Left ventricle myocardium inferior (tissue), 1 donor: Measurements from ENCODE around the gene PTPRJ. TPM values are rescaled to one million over a fixed set of nuclear protein-coding genes. Genes with fewer than 3 reads are reported as not detected.

Experiments
- DNase-seq: peaks from one replicate; pipeline ENCODE4 v3.0.0-alpha.2; 2020
- H3K27ac ChIP-seq: fragments of 200-600 bp; replicated peaks from 2 replicates; pipeline ENCODE4 v1.8.0; 2021
- H3K27me3 ChIP-seq: fragments of 200-600 bp; 2 replicates; pipeline ENCODE4 v1.8.0; 2021; ENCODE audit warnings: low read depth
- H3K36me3 ChIP-seq: fragments of 200-600 bp; 2 replicates; pipeline ENCODE4 v1.8.0; 2021
- H3K4me1 ChIP-seq: fragments of 200-600 bp; 2 replicates; pipeline ENCODE4 v1.8.0; 2021
- H3K4me3 ChIP-seq: fragments of 200-600 bp; 2 replicates; pipeline ENCODE4 v1.8.0; 2021; ENCODE audit warnings: mild to moderate bottlenecking, moderate library complexity
- H3K9me3 ChIP-seq: fragments of 200-600 bp; replicated peaks from 2 replicates; pipeline ENCODE4 v1.8.0; 2021
- intact Hi-C: fragments of 100-400 bp; cut with micrococcal nuclease; formaldehyde crosslinking; loops from one replicate; pipeline ENCODE4 v1.11.0; 2022
- total RNA-seq: library from RNA; stranded (reverse); fragmentation: NEBNext Ultra II Directional; extraction: Animal tissue kit (Norgen Biotek cat#: 25700); gene quantifications from one replicate; pipeline ENCODE4 v1.2.1, GENCODE V29; 2021
- TF ChIP-seq, protein P1 (sequence below): fragments of 200-600 bp; IDR thresholded peaks from 2 replicates; pipeline ENCODE4 v1.8.0; 2021; ENCODE audit warnings: antibody characterized with exemption, mild to moderate bottlenecking, borderline replicate concordance
- donor health status: DM: no; HTN: yes; CAD: no; lungs with severe emphysema.

Gene PTPRJ
- total RNA-seq, 1 donor from 2014 or later, result 6.8 TPM

GRCh38 chr11:47977623-47978022 lies 2.7 kb upstream of the PTPRJ start:
- TF ChIP-seq, protein P1, sequence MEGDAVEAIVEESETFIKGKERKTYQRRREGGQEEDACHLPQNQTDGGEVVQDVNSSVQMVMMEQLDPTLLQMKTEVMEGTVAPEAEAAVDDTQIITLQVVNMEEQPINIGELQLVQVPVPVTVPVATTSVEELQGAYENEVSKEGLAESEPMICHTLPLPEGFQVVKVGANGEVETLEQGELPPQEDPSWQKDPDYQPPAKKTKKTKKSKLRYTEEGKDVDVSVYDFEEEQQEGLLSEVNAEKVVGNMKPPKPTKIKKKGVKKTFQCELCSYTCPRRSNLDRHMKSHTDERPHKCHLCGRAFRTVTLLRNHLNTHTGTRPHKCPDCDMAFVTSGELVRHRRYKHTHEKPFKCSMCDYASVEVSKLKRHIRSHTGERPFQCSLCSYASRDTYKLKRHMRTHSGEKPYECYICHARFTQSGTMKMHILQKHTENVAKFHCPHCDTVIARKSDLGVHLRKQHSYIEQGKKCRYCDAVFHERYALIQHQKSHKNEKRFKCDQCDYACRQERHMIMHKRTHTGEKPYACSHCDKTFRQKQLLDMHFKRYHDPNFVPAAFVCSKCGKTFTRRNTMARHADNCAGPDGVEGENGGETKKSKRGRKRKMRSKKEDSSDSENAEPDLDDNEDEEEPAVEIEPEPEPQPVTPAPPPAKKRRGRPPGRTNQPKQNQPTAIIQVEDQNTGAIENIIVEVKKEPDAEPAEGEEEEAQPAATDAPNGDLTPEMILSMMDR, result no peak
- DNase-seq, result no peak
- peaks cover 18% of the 10 kb centered on the region for H3K27me3 ChIP-seq
- H3K27ac ChIP-seq, result no peak overlapping the region
- H3K4me3 ChIP-seq, result no peak overlapping the region
- intact Hi-C loops, result no loop called here
- peaks cover 26% of the 10 kb centered on the region for H3K4me1 ChIP-seq
- H3K9me3 ChIP-seq, result no peaks in the 10 kb centered on the region
- no peaks in the 10 kb centered on the region for H3K36me3 ChIP-seq

GRCh38 chr11:47979378-47980087 lies 826 bp upstream of the PTPRJ start:
- H3K27ac ChIP-seq, result peak overlapping the region; percentile 69
- H3K4me1 ChIP-seq, result peaks cover 23% of the 10 kb centered on the region
- intact Hi-C loops, result no loop called here
- TF ChIP-seq, protein P1, result no peak
- DNase-seq, result no peak
- H3K9me3 ChIP-seq, result no peaks in the 10 kb centered on the region
- H3K36me3 ChIP-seq, result no peaks in the 10 kb centered on the region
- peak overlapping the region; percentile 91 for H3K4me3 ChIP-seq
- H3K27me3 ChIP-seq, result peaks cover 25% of the 10 kb centered on the region

- H3K4me1 ChIP-seq, result peaks cover 19% of the 10 kb centered on the region
- H3K9me3 ChIP-seq, result no peaks in the 10 kb centered on the region
- H3K27ac ChIP-seq, result peak overlapping the region; percentile 69
- TF ChIP-seq, protein P1, result peak; percentile 46
- peak; percentile 35 for DNase-seq
- peaks cover 25% of the 10 kb centered on the region for H3K27me3 ChIP-seq
- peak overlapping the region; percentile 91 for H3K4me3 ChIP-seq
- intact Hi-C loops, result no loop called here
- no peaks in the 10 kb centered on the region for H3K36me3 ChIP-seq
Measured at GRCh38 chr11:47980907-47981621, 705 bp downstream of the PTPRJ start.

DNA sequence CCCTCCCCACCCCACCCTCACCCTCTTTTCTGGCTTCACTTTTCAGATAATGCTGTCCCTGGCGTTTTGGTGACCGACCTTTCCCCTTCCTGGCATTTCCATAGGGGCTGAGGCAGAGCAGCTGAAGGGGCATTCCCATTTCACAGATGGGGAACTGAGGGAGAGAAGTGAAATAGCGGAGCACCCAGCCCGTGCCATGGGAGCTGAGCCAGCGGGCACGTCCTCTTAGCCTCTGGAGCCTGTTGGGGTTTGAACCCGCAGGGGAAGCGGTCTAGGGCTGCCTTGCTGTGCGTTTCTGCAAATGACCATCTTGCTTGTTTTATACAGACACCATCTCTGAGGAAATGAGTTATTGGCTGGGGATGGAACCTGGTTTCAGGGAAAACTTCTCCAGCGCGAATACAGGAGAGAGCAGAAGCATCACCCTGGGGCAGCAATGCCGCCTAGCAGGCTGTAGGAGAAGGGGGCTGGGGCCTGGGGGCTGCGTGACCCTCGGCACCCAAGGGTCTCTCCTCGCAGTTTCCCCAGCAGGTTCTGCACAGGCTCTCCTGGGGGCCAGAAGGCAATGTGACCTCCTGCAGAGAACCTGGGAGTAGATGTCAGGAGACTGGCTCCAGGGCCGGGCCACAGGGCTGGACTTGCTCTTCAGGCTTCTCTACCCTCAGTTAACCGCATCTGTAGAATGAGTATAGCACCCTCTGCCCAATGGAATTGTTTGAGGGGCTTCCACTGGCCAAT lies 1.5 kb downstream of the PTPRJ start:
- Histone ChIP-seq H3K4me1 (peaks cover 19% of the 10 kb centered on the region), H3K4me3 (peak overlapping the region; percentile 91), H3K27ac (peak overlapping the region; percentile 69), H3K27me3 (peaks cover 25% of the 10 kb centered on the region), H3K9me3 (no peaks in the 10 kb centered on the region), H3K36me3 (no peaks in the 10 kb centered on the region)
- TF ChIP-seq, protein P1, result no peak
- DNase-seq, result peak; percentile 31
- intact Hi-C loops, result no loop called here

GRCh38 chr11:47982616-47983015 lies 2.3 kb downstream of the PTPRJ start:
- no peak overlapping the region for H3K4me3 ChIP-seq
- H3K4me1 ChIP-seq, result peaks cover 24% of the 10 kb centered on the region
- no peak overlapping the region for H3K27ac ChIP-seq
- H3K36me3 ChIP-seq, result no peaks in the 10 kb centered on the region
- H3K9me3 ChIP-seq, result no peaks in the 10 kb centered on the region
- TF ChIP-seq, protein P1, result no peak
- intact Hi-C loops, result no loop called here
- DNase-seq, result no peak
- H3K27me3 ChIP-seq, result peaks cover 25% of the 10 kb centered on the region
